ENCODE results near the gene HNRNPL.

The HNRNPL gene

DNA sequence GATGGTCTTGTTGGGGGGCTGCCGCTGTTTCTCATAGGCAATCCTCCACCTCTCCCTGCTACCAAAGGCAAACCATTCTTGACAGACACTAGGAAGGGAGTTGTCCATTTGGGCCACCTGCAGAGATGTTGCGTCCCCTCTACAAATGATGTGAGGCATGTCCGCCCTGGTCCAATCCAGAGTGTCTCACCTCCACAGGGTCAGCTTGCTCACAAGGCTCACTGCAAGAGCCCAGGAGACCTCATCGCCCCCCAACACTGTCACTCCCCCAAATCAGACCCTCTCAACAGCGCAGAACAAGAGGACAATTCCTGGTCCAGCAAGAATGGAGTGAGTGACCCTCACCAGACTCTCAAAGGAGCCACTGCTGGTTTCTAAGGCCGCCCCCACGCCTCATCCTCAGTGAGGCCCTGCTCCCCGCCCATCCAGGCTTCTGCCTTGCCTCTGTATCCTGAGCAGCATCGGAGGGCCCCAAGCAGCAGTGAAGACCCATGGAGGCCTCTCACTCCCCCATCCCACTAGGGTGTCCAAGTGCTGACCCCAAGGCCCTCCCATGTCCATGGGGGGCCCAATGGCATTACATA lies 6.5 kb downstream of the HNRNPL start:
- TF ChIP-seq, protein P1, sequence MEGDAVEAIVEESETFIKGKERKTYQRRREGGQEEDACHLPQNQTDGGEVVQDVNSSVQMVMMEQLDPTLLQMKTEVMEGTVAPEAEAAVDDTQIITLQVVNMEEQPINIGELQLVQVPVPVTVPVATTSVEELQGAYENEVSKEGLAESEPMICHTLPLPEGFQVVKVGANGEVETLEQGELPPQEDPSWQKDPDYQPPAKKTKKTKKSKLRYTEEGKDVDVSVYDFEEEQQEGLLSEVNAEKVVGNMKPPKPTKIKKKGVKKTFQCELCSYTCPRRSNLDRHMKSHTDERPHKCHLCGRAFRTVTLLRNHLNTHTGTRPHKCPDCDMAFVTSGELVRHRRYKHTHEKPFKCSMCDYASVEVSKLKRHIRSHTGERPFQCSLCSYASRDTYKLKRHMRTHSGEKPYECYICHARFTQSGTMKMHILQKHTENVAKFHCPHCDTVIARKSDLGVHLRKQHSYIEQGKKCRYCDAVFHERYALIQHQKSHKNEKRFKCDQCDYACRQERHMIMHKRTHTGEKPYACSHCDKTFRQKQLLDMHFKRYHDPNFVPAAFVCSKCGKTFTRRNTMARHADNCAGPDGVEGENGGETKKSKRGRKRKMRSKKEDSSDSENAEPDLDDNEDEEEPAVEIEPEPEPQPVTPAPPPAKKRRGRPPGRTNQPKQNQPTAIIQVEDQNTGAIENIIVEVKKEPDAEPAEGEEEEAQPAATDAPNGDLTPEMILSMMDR (conservative IDR thresholded peaks at IDR 0.05; ENCODE audit: control insufficient read depth, insufficient read depth, low read depth, low read length) = no peak
- no peak for DNase-seq (ENCODE audit: low read depth)
- no peak overlapping the region for H3K4me3 ChIP-seq (ENCODE audit: control insufficient read depth, low read depth, low read length)

DNA sequence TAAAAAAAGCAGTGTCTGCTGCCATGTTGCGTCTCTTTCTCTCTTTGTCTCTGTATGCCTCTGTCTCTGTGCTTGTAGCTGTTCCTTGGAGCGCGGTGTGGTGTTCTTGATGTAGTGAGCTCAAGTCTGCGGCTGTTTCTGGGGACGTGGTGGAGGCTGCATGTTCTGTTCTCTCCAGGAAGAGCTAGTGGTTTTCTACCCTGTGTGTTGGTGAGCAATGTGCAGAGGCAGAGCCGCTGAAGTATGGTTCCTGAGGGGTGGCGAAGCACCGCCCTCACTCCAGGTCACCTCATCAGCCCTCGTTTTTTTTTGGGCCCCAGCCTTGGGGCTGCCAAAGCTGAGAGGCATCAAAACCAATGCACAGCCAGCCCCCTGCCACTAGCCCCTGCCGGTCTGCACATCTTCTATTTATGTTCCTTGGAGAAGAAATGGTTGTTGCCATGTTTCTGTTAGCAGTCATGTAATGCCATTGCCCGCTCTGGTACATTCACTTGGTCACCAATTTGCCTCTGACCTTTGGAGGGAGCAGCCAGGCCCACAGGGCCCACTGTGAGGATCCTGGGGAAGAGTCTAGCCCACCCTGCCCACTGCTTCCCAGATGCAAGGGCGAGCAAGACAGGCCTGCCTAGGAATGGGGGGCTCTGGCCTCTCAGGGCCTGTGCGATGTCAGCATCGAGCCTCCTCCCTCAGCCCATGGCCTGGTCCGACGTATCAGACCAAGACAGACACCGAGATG lies 7.2 kb downstream of the HNRNPL start:
- DNase-seq (ENCODE audit: low read depth) = no peak
- no peak overlapping the region for H3K4me3 ChIP-seq (ENCODE audit: control insufficient read depth, low read depth, low read length)
- TF ChIP-seq, protein P1 (conservative IDR thresholded peaks at IDR 0.05; ENCODE audit: control insufficient read depth, insufficient read depth, low read depth, low read length) = no peak

DNA sequence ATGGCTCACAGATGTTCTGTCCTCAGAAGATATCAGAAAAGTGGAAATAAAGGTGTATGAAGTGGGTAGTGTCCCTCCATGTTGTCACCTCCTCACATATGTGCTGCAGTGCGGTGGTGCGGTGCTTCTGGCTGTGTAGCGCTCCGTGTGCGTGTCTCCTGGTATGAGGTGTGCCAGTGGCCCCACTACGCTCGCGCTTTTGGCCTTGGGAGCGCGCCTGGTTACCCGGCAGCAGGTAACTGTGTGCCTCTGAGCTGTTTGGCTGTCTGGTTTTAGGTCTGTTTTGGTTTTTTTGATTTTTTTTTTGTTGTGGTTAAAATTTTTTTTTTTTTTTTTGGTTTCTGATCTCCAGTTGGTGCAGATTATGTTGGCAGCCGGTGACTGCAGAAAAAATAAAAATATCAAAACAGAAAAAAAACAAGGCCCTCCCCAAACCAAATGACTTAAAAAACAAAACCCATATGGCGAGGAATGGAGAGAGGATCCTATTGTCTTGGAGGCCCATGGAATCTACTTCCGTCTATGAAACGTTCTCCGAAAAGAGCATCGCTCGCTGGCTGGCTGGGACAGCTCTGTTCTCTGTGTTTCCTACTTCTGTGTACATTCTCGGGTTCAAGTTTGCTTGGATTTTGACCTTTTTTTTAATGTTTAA lies 7.9 kb downstream of the HNRNPL start:
- TF ChIP-seq, protein P1 (conservative IDR thresholded peaks at IDR 0.05; ENCODE audit: control insufficient read depth, insufficient read depth, low read depth, low read length) = no peak
- H3K4me3 ChIP-seq (ENCODE audit: control insufficient read depth, low read depth, low read length) = no peak overlapping the region
- no peak for DNase-seq (ENCODE audit: low read depth)

DNA sequence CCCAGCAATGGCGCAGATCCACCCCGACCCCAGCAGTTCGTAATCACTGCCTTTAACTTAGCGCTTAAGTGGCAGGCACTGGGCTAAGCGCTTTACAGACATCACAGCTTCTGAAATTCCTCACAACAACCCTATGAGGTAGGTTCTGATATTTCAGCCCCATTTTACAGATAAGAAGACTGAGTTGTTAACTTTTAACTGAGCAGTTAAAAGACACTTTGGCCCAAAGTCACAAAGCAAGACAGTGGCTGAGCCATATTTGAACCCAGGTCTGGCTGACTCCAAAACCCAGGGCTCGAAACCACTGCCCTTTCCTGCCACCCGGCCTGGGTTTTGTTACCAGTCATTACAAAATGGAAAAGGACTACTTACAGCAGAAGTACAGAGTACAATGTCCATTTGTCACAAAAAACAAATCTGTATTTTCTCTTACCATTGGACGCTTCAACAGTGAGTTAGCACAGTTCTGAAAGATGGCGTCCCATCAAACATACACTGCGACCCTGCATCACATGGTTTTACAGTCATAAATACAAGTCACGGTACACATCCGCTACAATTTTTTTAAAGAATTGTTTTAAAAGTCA lies 8.5 kb downstream of the HNRNPL start:
- no peak for DNase-seq (ENCODE audit: low read depth)
- H3K4me3 ChIP-seq (ENCODE audit: control insufficient read depth, low read depth, low read length) = no peak overlapping the region
- TF ChIP-seq, protein P1 (conservative IDR thresholded peaks at IDR 0.05; ENCODE audit: control insufficient read depth, insufficient read depth, low read depth, low read length) = no peak

DNA sequence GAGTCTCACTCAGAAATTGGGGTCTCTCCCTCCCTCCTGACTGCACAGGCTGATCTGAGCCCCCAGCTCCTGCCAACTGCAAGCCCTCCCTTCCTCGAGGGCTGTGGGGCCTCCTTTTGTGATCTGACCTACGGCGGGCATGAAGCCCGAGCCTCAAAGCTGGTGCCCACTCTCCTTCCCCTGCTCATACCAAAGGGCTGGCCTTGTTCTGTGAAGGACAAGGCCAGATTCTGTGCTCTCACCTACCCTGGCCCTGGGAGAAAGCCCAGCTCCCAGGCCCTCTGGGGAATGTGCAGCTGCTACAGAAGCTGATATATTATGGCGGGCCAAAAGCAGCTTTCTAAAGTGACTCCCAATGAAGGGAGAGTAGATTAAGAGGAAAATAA lies 9.2 kb downstream of the HNRNPL start:
- no peak overlapping the region for H3K4me3 ChIP-seq (ENCODE audit: control insufficient read depth, low read depth, low read length)
- DNase-seq (ENCODE audit: low read depth) = no peak
- TF ChIP-seq, protein P1 (conservative IDR thresholded peaks at IDR 0.05; ENCODE audit: control insufficient read depth, insufficient read depth, low read depth, low read length) = no peak

DNA sequence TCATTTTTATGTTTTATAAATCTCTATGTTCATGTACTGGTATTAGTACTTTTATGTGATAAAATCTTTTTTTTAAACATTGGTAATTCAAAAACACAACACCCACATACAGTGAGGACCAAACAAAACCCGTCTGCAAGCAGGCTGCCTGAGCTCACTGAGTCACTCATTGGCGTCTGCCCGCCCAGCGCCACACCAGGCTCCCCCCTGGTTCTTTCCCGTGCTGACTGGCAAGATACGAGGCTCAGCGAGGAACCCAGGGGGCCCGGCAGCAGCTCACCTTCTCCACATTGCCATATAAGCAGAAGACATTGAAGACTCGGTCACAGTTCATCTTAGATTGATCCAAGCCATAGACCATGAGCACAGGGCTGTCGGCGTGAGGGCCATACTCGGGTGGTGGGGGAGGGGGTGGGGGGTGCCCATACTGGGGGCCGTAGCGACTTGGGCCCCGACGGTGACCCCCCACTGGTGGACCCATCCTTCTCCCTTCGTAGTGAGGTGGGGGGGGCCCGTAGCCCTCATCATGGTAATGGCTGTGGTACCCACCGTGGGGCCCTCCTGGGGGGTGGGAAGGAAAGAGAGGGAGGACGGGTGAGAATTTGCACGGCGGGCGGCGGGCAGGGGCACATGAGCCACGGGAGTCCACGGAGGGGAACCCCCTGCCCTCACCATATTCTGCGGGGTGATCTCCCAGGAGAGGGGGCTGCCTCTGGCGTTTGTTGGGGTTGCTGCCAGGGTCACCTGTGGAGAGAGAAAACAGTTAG lies 9.8 kb downstream of the HNRNPL start:
- TF ChIP-seq, protein P1 (conservative IDR thresholded peaks at IDR 0.05; ENCODE audit: control insufficient read depth, insufficient read depth, low read depth, low read length) = no peak
- no peak for DNase-seq (ENCODE audit: low read depth)
- H3K4me3 ChIP-seq (ENCODE audit: control insufficient read depth, low read depth, low read length) = no peak overlapping the region

Data from fibroblast of mammary gland (primary cell).